ENCODE results near the gene CHRNB1. TPM values are rescaled to one million over a fixed set of nuclear protein-coding genes. Genes with fewer than 3 reads are reported as not detected.

Gene CHRNB1
- polyA plus RNA-seq, 1 donor from 2014 or later: 18.2 TPM

- no peaks in the 10 kb centered on the region for H3K36me3 ChIP-seq (ENCODE audit: insufficient read depth, low read length)
- peaks cover 14% of the 10 kb centered on the region for H3K79me2 ChIP-seq (replicated peaks; ENCODE audit: insufficient read depth, low read length)
- H3K27me3 ChIP-seq (ENCODE audit: insufficient read depth, low read depth, low read length): no peaks in the 10 kb centered on the region
- peaks cover 6% of the 10 kb centered on the region for H4K20me1 ChIP-seq (ENCODE audit: insufficient read depth)
- no peaks in the 10 kb centered on the region for H3K9me2 ChIP-seq (ENCODE audit: insufficient read depth, low read length)
- no peaks in the 10 kb centered on the region for H3K9me3 ChIP-seq (ENCODE audit: low read length)
- H3K4me3 ChIP-seq (ENCODE audit: low read length): no peak overlapping the region
- no peak overlapping the region for H2AFZ ChIP-seq (ENCODE audit: low read depth, low read length)
- H3F3A ChIP-seq (ENCODE audit: insufficient read depth, low read length, poor library complexity, severe bottlenecking): no peaks in the 10 kb centered on the region
- TF ChIP-seq EZH2 (IDR thresholded peaks at IDR 0.05; ENCODE audit: borderline replicate concordance, insufficient read depth, low read length, poor library complexity, severe bottlenecking) (no peak), REST (IDR thresholded peaks at IDR 0.05; ENCODE audit: borderline replicate concordance) (no peak), POLR2AphosphoS5 (IDR thresholded peaks at IDR 0.05) (no peak), SMC3 (conservative IDR thresholded peaks at IDR 0.05; ENCODE audit: poor library complexity) (no peak), RAD21 (conservative IDR thresholded peaks at IDR 0.05) (no peak), TAF1 (IDR thresholded peaks at IDR 0.05; ENCODE audit: low read depth) (no peak), MXI1 (conservative IDR thresholded peaks at IDR 0.05; ENCODE audit: poor library complexity, severe bottlenecking) (no peak), EP300 (conservative IDR thresholded peaks at IDR 0.05; ENCODE audit: poor library complexity, severe bottlenecking) (no peak), CTCF (IDR thresholded peaks at IDR 0.05; ENCODE audit: poor library complexity, severe bottlenecking) (no peak)
- H3K27ac ChIP-seq (ENCODE audit: low read length): no peak overlapping the region
- H3K9ac ChIP-seq (ENCODE audit: low read length): no peak overlapping the region
- H3K4me2 ChIP-seq (ENCODE audit: low read length): no peak overlapping the region
Observed at GRCh38 chr17:7411427-7411750, 33.5 kb upstream of the CHRNB1 start.

GRCh38 chr17:7413346-7413985, 31.4 kb upstream of the CHRNB1 start:
- H3K4me2 ChIP-seq (ENCODE audit: low read length): no peak overlapping the region
- no peak overlapping the region for H3K27ac ChIP-seq (ENCODE audit: low read length)
- no peaks in the 10 kb centered on the region for H3K9me3 ChIP-seq (ENCODE audit: low read length)

More at GRCh38 chr17:7413346-7413985, 31.4 kb upstream of the CHRNB1 start:
- H3F3A ChIP-seq (ENCODE audit: insufficient read depth, low read length, poor library complexity, severe bottlenecking): no peaks in the 10 kb centered on the region
- no peak overlapping the region for H2AFZ ChIP-seq (ENCODE audit: low read depth, low read length)
- H4K20me1 ChIP-seq (ENCODE audit: insufficient read depth): peaks cover 4% of the 10 kb centered on the region
- no peaks in the 10 kb centered on the region for H3K36me3 ChIP-seq (ENCODE audit: insufficient read depth, low read length)
- no peaks in the 10 kb centered on the region for H3K9me2 ChIP-seq (ENCODE audit: insufficient read depth, low read length)
- no peaks in the 10 kb centered on the region for H3K79me2 ChIP-seq (replicated peaks; ENCODE audit: insufficient read depth, low read length)
- H3K27me3 ChIP-seq (ENCODE audit: insufficient read depth, low read depth, low read length): no peaks in the 10 kb centered on the region
- TF ChIP-seq EZH2 (IDR thresholded peaks at IDR 0.05; ENCODE audit: borderline replicate concordance, insufficient read depth, low read length, poor library complexity, severe bottlenecking) (no peak), POLR2AphosphoS5 (IDR thresholded peaks at IDR 0.05) (no peak), REST (IDR thresholded peaks at IDR 0.05; ENCODE audit: borderline replicate concordance) (no peak), EP300 (conservative IDR thresholded peaks at IDR 0.05; ENCODE audit: poor library complexity, severe bottlenecking) (no peak), TAF1 (IDR thresholded peaks at IDR 0.05; ENCODE audit: low read depth) (no peak), RAD21 (conservative IDR thresholded peaks at IDR 0.05) (no peak), MXI1 (conservative IDR thresholded peaks at IDR 0.05; ENCODE audit: poor library complexity, severe bottlenecking) (no peak), SMC3 (conservative IDR thresholded peaks at IDR 0.05; ENCODE audit: poor library complexity) (no peak), CTCF (IDR thresholded peaks at IDR 0.05; ENCODE audit: poor library complexity, severe bottlenecking) (no peak)
- no peak overlapping the region for H3K4me3 ChIP-seq (ENCODE audit: low read length)
- no peak overlapping the region for H3K9ac ChIP-seq (ENCODE audit: low read length)
